K562 (cell line): Measurements from ENCODE around the gene PITRM1. TPM values are rescaled to one million over a fixed set of nuclear protein-coding genes. Genes with fewer than 3 reads are reported as not detected.

ENCODE experiments used
- ATAC-seq: fragments of 200-7000 bp; cut with Tn5 transposase; 3 replicates; pipeline ENCODE4 v1.9.1; 2020; ENCODE audit warnings: moderate library complexity
- BruUV-seq: library from RNA; stranded (reverse); fragments of 400-500 nt; replicated peaks from 2 replicates; lab custom pipeline; 2021; lab: Mats Ljungman, UMichigan
- CTCF ChIA-PET: fragments of 300-600 bp; formaldehyde crosslinking; extraction: SDS; loops from one replicate; lab custom pipeline; 2021; ENCODE audit warnings: low intra/inter-chr PET ratio; lab: Yijun Ruan, JAX
- POLR2A ChIA-PET: fragments of 300-600, 350-650 bp; sonication (Branson Sonifier 250); formaldehyde crosslinking; extraction: SDS; loops from one replicate; lab custom pipeline; 2021; ENCODE audit warnings: antibody characterized with exemption, inconsistent platforms; lab: Yijun Ruan, JAX
- DNase-seq, 4 experiments: peaks; one replicate each; pipeline versions ENCODE4 v3.0.0 to v3.0.0-alpha.2; 2011 to 2018; ENCODE audit warnings: low spot score in 3 of 4, mixed read lengths in 3 of 4; ENCODE audit errors: extremely low read depth in 1 of 4
- FAIRE-seq: peaks from 2 replicates; lab custom pipeline; 2011; peaks lifted over from hg19 to GRCh38; lab: Jason Lieb, UNC
- H2AFZ ChIP-seq: 2 replicates; pipeline ENCODE4 v1.6.0; 2011; ENCODE audit warnings: low read depth, low read length, control low read depth, inconsistent platforms
- H3K27ac ChIP-seq: fragments of 200-600 bp; 3 replicates; pipeline ENCODE4 v1.8.0; 2011; ENCODE audit warnings: low read depth, mild to moderate bottlenecking, control low read depth, inconsistent platforms, low read length, moderate library complexity, mixed read lengths; ENCODE audit errors: extremely low read depth
- H3K27me3 ChIP-seq, 2 experiments: fragments of 300-600 bp in 1 of 2; 2 replicates in 1 of 2; 3 replicates in 1 of 2; pipeline versions ENCODE4 v1.6.0 to v1.8.0; 2011; ENCODE audit warnings: inconsistent platforms in 2 of 2, low read length in 2 of 2, mild to moderate bottlenecking in 1 of 2, mixed read lengths in 1 of 2, moderate library complexity in 1 of 2; ENCODE audit not compliant: control insufficient read depth in 2 of 2, insufficient read depth in 2 of 2
- H3K36me3 ChIP-seq: fragments of 300-600 bp; 3 replicates; pipeline ENCODE4 v1.8.0; 2011; ENCODE audit warnings: mild to moderate bottlenecking, low read length, inconsistent platforms; ENCODE audit not compliant: control insufficient read depth, insufficient read depth
- H3K4me1 ChIP-seq, 2 experiments: fragments of 200-600 bp in 1 of 2; replicated peaks in 1 of 2; 2 replicates in 1 of 2; 3 replicates in 1 of 2; pipeline versions ENCODE4 v1.5.1 to v1.8.0; 2011; ENCODE audit warnings: inconsistent platforms in 2 of 2, low read length in 2 of 2, mild to moderate bottlenecking in 1 of 2, mixed read lengths in 1 of 2, moderate library complexity in 1 of 2; ENCODE audit not compliant: control insufficient read depth in 2 of 2, insufficient read depth in 2 of 2
- H3K4me2 ChIP-seq: 2 replicates; pipeline ENCODE4 v1.6.1; 2011; ENCODE audit warnings: low read length, control low read depth, inconsistent platforms, mixed read lengths; ENCODE audit not compliant: insufficient read depth
- H3K4me3 ChIP-seq: fragments of 200-600 bp; sonication (generic), shearing (Covaris generic); 2 replicates; pipeline ENCODE4 v1.5.1; 2016; ENCODE audit warnings: control low read depth, inconsistent platforms
- H3K79me2 ChIP-seq: fragments of 200-600 bp; 3 replicates; pipeline ENCODE4 v1.8.0; 2011; ENCODE audit warnings: low read length, inconsistent platforms; ENCODE audit not compliant: control insufficient read depth, insufficient read depth
- H3K9ac ChIP-seq, 2 experiments: 2 replicates each; pipeline versions ENCODE4 v1.6.0 to v1.6.1; 2011; ENCODE audit warnings: low read depth in 2 of 2, low read length in 2 of 2, control low read depth in 1 of 2, inconsistent platforms in 1 of 2, mild to moderate bottlenecking in 1 of 2, mixed read lengths in 1 of 2; ENCODE audit not compliant: insufficient read depth in 1 of 2
- H3K9me1 ChIP-seq: one replicate; pipeline ENCODE4 v1.6.0; 2011; ENCODE audit warnings: inconsistent platforms, mild to moderate bottlenecking, low read length, moderate library complexity; ENCODE audit not compliant: control insufficient read depth, insufficient read depth
- H3K9me3 ChIP-seq: replicated peaks from 2 replicates; pipeline ENCODE4 v1.5.1; 2011; ENCODE audit warnings: low read depth, low read length, inconsistent platforms; ENCODE audit not compliant: control insufficient read depth, insufficient read depth
- H4K20me1 ChIP-seq: replicated peaks from 2 replicates; pipeline ENCODE4 v1.6.1; 2011; ENCODE audit warnings: low read length, inconsistent platforms, mixed read lengths; ENCODE audit not compliant: control insufficient read depth, insufficient read depth
- ARID2 ChIP-seq: fragments of 450-650 bp; IDR thresholded peaks from 2 replicates; pipeline ENCODE4 v1.6.1; 2017; ENCODE audit warnings: antibody characterized with exemption, mild to moderate bottlenecking
- CTCFL ChIP-seq: IDR thresholded peaks from 2 replicates; pipeline ENCODE4 v1.6.1; 2011; ENCODE audit warnings: borderline replicate concordance, low read depth, mild to moderate bottlenecking, moderate library complexity, low read length; ENCODE audit not compliant: insufficient read depth, poor library complexity, severe bottlenecking
- DIDO1 ChIP-seq: fragments of 450-650 bp; IDR thresholded peaks from 2 replicates; pipeline ENCODE4 v1.6.1; 2016; ENCODE audit warnings: low read depth, missing biosample characterization, missing genetic modification characterization
- E2F3 ChIP-seq: fragments of 250-450 bp; sonication (Bioruptor Pico); IDR thresholded peaks from 2 replicates; pipeline ENCODE4 v1.4.0; 2020; ENCODE audit warnings: mild to moderate bottlenecking
- HDGF ChIP-seq: fragments of 450-650 bp; IDR thresholded peaks from 2 replicates; pipeline ENCODE4 v1.6.1; 2016
- MEIS2 ChIP-seq: fragments of 450-650 bp; IDR thresholded peaks from 2 replicates; pipeline ENCODE4 v1.6.1; 2014; ENCODE audit warnings: mild to moderate bottlenecking; ENCODE audit not compliant: partially characterized antibody
- PHTF2 ChIP-seq: fragments of 250-450 bp; sonication (Bioruptor Pico); IDR thresholded peaks from 2 replicates; pipeline ENCODE4 v1.5.0; 2021; ENCODE audit warnings: mild to moderate bottlenecking
- RAD21 ChIP-seq, 2 experiments: fragments of 250-450 bp in 1 of 2; fragments of 450-650 bp in 1 of 2; sonication (Bioruptor Pico) in 1 of 2; formaldehyde crosslinking in 1 of 2; IDR thresholded peaks in 1 of 2; conservative IDR thresholded peaks in 1 of 2; 2 replicates each; pipeline versions ENCODE4 v1.4.0 to v1.8.0; 2020 to 2022; ENCODE audit warnings: mild to moderate bottlenecking in 2 of 2, moderate library complexity in 1 of 2
- RBFOX2 ChIP-seq: fragments of 200-400 bp; formaldehyde crosslinking; IDR thresholded peaks from 2 replicates; pipeline ENCODE4 v1.6.1; 2017; ENCODE audit warnings: low read depth, mild to moderate bottlenecking, low read length, moderate library complexity
- TBP ChIP-seq: optimal IDR thresholded peaks from 2 replicates; pipeline ENCODE3; 2011; ENCODE audit warnings: low read depth, low read length, improper control_type of control experiment
- TFAM ChIP-seq: fragments of 250-450 bp; sonication (Bioruptor Pico); conservative IDR thresholded peaks from 2 replicates; pipeline ENCODE4 v1.5.0; 2021; ENCODE audit warnings: mild to moderate bottlenecking, moderate library complexity
- ZNF140 ChIP-seq: fragments of 250-450 bp; sonication (Bioruptor Pico); IDR thresholded peaks from 2 replicates; pipeline ENCODE4 v1.8.0; 2021; ENCODE audit warnings: moderate library complexity, mild to moderate bottlenecking, inconsistent platforms
- ZNF253 ChIP-seq: fragments of 250-450 bp; sonication (Bioruptor Pico); conservative IDR thresholded peaks from 2 replicates; pipeline ENCODE4 v1.6.1; 2021; ENCODE audit warnings: mild to moderate bottlenecking
- WGBS: fragments of 100-300 bp; shearing (Covaris generic); methylation state at CpG from one replicate; pipeline ENCODE4 v1.1.6; 2016; ENCODE audit warnings: low coverage, mixed read lengths; ENCODE audit not compliant: insufficient coverage; ENCODE audit errors: missing lambda C conversion rate; 5-methylcytosine and 5-hydroxymethylcytosine counted together
- in situ Hi-C: fragments of 300-500 bp; cut with MboI; formaldehyde crosslinking; loops from 4 replicates; pipeline ENCODE4 v1.15.0; 2018; ENCODE audit warnings: inconsistent platforms, mixed read lengths
- intact Hi-C: fragments of 100-400 bp; cut with micrococcal nuclease; formaldehyde crosslinking; loops from 2 replicates; pipeline ENCODE4 v1.14.2; 2022
- polyA plus RNA-seq, 8 experiments: library from polyadenylated mRNA; depleted of rRNA in 4 of 8; stranded (reverse) in 5 of 8; unstranded in 3 of 8; fragments of >200 nt; fragmentation: Nextera tagmentation in 2 of 8; fragmentation: Illumina TruSeq in 1 of 8; extraction: Ambion mirVana in 2 of 8; extraction: Trizol in 1 of 8; gene quantifications; 2 replicates each; pipeline versions ENCODE4 v1.2.1 to v1.2.3, GENCODE V29; 2011 to 2014; ENCODE audit warnings: inconsistent platforms in 1 of 8, missing spikeins in 1 of 8
- total RNA-seq, 7 experiments: library from RNA; depleted of rRNA in 6 of 7; stranded (reverse); fragments of >200 nt in 6 of 7; fragmentation: Illumina TruSeq in 2 of 7; extraction: Trizol in 2 of 7; gene quantifications; 2 replicates each; pipeline versions ENCODE4 v1.2.1 to v1.2.3, GENCODE V29; 2011 to 2021; ENCODE audit warnings: low replicate concordance in 1 of 7
- TF ChIP-seq, protein P1 (sequence below): fragments of 450-650 bp; formaldehyde crosslinking; IDR thresholded peaks from 2 replicates; pipeline ENCODE4 v1.4.0; 2022; ENCODE audit warnings: missing genetic modification characterization

PITRM1 gene
- total and polyA plus RNA-seq, 9 of the 15 experiments (the other 6 are each of a cell fraction or from before 2014, with no cell fraction given), result 21.1 to 70.4 (median 39.7) TPM

GRCh38 chr10:3100856-3101640, 71.5 kb downstream of the PITRM1 start:
- BruUV-seq, result no TSS peak
- ChIA-PET POLR2A (interaction anchor here (0.7 to 1.4 kb wide), 3 partner anchors 11 to 58 kb away, joined by 3 to 4 read pairs (median 3); no protein-coding TSS in a partner anchor), CTCF (no interaction called here)
- Histone ChIP-seq H3K9ac (no peak overlapping the region), H3K79me2 (peaks cover 51% of the 10 kb centered on the region), H2AFZ (no peak overlapping the region), H3K27me3 (no peaks in the 10 kb centered on the region), H3K4me2 (no peak overlapping the region), H3K36me3 (peaks cover 82% of the 10 kb centered on the region), H3K9me3 (no peaks in the 10 kb centered on the region), H3K9me1 (peaks cover 11% of the 10 kb centered on the region), H3K27ac (no peak overlapping the region), H4K20me1 (no peaks in the 10 kb centered on the region), H3K4me3 (no peak overlapping the region), H3K4me1 (peaks cover 16 to 18% of the 10 kb centered on the region in 2 experiments)
- FAIRE-seq (no peak), DNase-seq (no peak), ATAC-seq (no peak)
- in situ Hi-C loops (no loop called here), intact Hi-C loops (no loop called here)
- no peak for TF ChIP-seq TBP
- TF ChIP-seq, protein P1, sequence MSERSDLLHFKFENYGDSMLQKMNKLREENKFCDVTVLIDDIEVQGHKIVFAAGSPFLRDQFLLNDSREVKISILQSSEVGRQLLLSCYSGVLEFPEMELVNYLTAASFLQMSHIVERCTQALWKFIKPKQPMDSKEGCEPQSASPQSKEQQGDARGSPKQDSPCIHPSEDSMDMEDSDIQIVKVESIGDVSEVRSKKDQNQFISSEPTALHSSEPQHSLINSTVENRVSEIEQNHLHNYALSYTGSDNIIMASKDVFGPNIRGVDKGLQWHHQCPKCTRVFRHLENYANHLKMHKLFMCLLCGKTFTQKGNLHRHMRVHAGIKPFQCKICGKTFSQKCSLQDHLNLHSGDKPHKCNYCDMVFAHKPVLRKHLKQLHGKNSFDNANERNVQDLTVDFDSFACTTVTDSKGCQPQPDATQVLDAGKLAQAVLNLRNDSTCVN (CRISPR knock-in tag), result no peak
- no peak for TF ChIP-seq TFAM (CRISPR knock-in tag)
- no peak for TF ChIP-seq HDGF
- no peak for TF ChIP-seq E2F3 (CRISPR knock-in tag)
- no peak for TF ChIP-seq CTCFL
- no peak for TF ChIP-seq RBFOX2
- no peak for TF ChIP-seq MEIS2
- TF ChIP-seq ZNF253, result no peak
- TF ChIP-seq RAD21 (CRISPR knock-in tag; conservative IDR thresholded peaks at IDR 0.05 in 1 of 2, IDR thresholded peaks at IDR 0.05 in 1 of 2), result no peak
- TF ChIP-seq DIDO1 (tag), result no peak
- TF ChIP-seq ARID2, result no peak
- no peak for TF ChIP-seq ZNF140 (CRISPR knock-in tag)
- no peak for TF ChIP-seq PHTF2 (CRISPR knock-in tag)
- WGBS, result 96% methylated on average over 30 of the region's 31 CpGs
